ENCODE measurements around the gene ABCA9.

ABCA9 gene

GRCh38 chr17:69067274-69068047 lies 6.7 kb upstream of the ABCA9 start:
- DNase-seq: no peak

GRCh38 chr17:69066482-69066881 lies 5.8 kb upstream of the ABCA9 start:
- DNase-seq: no peak

GRCh38 chr17:69065113-69065512 lies 4.4 kb upstream of the ABCA9 start:
- no peak for DNase-seq

GRCh38 chr17:69064476-69064875 lies 3.7 kb upstream of the ABCA9 start:
- no peak for DNase-seq

- no peak for DNase-seq
Observed at GRCh38 chr17:69064001-69064400, 3.3 kb upstream of the ABCA9 start.

GRCh38 chr17:69062860-69063581 lies 2.3 kb upstream of the ABCA9 start:
- no peak for DNase-seq

- no peak for DNase-seq
Observed at GRCh38 chr17:69061721-69062556, 1.2 kb upstream of the ABCA9 start.

GRCh38 chr17:69059458-69060175 lies 1.1 kb downstream of the ABCA9 start:
- DNase-seq: no peak

GRCh38 chr17:69058165-69058564 lies 2.6 kb downstream of the ABCA9 start:
- no peak for DNase-seq

- no peak for DNase-seq
Observed at GRCh38 chr17:69057280-69057679, 3.4 kb downstream of the ABCA9 start.

GRCh38 chr17:69056179-69056823 lies 4.4 kb downstream of the ABCA9 start:
- no peak for DNase-seq

- no peak for DNase-seq
Observed at GRCh38 chr17:69055334-69055733, 5.4 kb downstream of the ABCA9 start.

- no peak for DNase-seq
Observed at GRCh38 chr17:69050999-69051775, 9.5 kb downstream of the ABCA9 start.

- DNase-seq: no peak
Observed at GRCh38 chr17:69048634-69049033, 12.1 kb downstream of the ABCA9 start.

GRCh38 chr17:69047368-69048263 lies 13.1 kb downstream of the ABCA9 start:
- DNase-seq: no peak

- no peak for DNase-seq
Observed at GRCh38 chr17:69046121-69046807, 14.5 kb downstream of the ABCA9 start.

GRCh38 chr17:69045646-69046045 lies 15.1 kb downstream of the ABCA9 start:
- DNase-seq: no peak

GRCh38 chr17:69044371-69044770 lies 16.4 kb downstream of the ABCA9 start:
- no peak for DNase-seq

GRCh38 chr17:69043098-69043734 lies 17.5 kb downstream of the ABCA9 start:
- DNase-seq: no peak
